ENCODE data around the gene COL27A1. TPM values are rescaled to one million over a fixed set of nuclear protein-coding genes. Genes with fewer than 3 reads are reported as not detected.

COL27A1 gene
- total and polyA plus RNA-seq, 9 of the 15 experiments (the other 6 are each of a cell fraction or from before 2014, with no cell fraction given) = 0.07 TPM; not detected in 8

DNA sequence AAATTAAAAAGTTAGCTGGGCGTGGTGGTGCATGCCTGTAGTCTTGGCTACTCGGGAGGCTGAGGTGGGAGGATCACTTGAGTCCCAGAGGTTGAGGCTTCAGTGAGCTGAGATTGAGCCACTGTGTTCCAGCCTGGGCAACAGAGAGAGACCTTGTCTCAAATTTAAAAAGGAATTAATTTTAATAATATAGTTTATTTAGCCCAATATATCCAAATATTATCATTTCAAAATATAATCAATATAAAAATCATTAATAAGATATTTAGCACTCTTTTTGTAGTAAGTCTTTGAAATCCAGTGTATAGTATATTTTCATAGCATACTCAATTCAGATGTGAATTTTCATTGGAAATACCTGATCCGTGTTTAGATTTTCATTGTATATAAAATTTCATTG is 124.4 kb downstream of the COL27A1 start (continued):
- TF ChIP-seq BACH1 (tag; IDR thresholded peaks at IDR 0.05) = no peak
- TF ChIP-seq CEBPG (CRISPR knock-in tag; IDR thresholded peaks at IDR 0.05) = no peak
- no peak for TF ChIP-seq CEBPG (tag; conservative IDR thresholded peaks at IDR 0.05 in 1 of 2, IDR thresholded peaks at IDR 0.05 in 1 of 2)
- no peak for TF ChIP-seq CCNT2 (IDR thresholded peaks at IDR 0.05; ENCODE audit: borderline replicate concordance, extremely low read depth, insufficient read length, low read depth, low read length)
- no peak for TF ChIP-seq STAT5B (CRISPR knock-in tag; IDR thresholded peaks at IDR 0.05)
- no peak for TF ChIP-seq RBM15 (IDR thresholded peaks at IDR 0.05; ENCODE audit: insufficient read depth, low read length)
- TF ChIP-seq POLR3G (IDR thresholded peaks at IDR 0.05; ENCODE audit: extremely low read depth, insufficient read length, insufficient replicate concordance) = no peak

DNA sequence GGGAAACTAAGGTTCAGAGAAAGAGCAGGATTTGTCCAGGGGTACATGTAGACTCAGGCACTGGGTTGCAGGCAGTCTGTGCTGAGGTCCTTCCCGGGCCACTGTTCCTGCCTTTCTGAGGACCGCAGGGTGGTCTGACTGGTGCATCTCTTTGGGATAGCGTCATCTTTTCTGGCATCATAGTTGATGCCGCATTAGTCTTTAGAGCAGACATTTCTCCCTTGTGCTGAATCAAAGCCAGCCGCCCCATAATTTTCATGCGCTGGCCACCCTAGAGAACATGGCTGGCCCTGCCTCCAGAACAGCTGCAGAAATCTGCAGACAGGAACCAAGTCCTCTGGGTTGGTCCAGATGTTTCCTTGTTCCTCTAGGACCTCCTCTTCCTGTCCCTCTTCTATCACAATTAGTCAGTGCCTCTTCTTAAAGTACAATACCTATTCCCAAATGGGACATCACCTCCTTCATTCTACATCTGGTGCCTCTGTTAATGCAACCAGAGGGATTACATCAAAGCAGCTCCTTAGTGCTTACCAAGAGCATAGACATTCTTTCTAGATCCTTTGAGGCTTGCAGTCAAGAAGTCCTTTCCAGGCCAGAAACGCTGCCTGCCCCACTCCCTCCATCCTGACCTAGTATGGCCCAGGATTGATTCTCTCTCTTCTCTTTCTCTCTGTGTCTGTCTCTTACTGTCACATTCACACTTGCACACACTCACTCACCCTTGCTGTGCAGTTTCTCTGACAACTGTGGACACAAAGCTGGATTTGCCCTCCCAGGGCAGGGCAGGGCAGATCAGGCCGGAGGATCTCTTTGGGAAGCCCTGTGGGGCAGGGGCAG is 125.5 kb downstream of the COL27A1 start:
- Histone ChIP-seq H3K27me3 (ENCODE audit: control insufficient read depth in 2 of 2, insufficient read depth in 2 of 2, low read length in 2 of 2) (peaks cover 16 to 66% of the 10 kb centered on the region in 2 experiments), H3K79me2 (ENCODE audit: control insufficient read depth, insufficient read depth, low read length) (no peaks in the 10 kb centered on the region), H3K4me3 (no peak overlapping the region), H3K9me1 (ENCODE audit: control insufficient read depth, insufficient read depth, low read length) (no peaks in the 10 kb centered on the region), H3K4me1 (replicated peaks in 1 of 2; ENCODE audit: control insufficient read depth in 2 of 2, insufficient read depth in 2 of 2, low read length in 2 of 2) (peaks cover 0 to 4% of the 10 kb centered on the region in 2 experiments; a peak in 2 of 5 replicates), H2AFZ (ENCODE audit: low read depth, low read length) (no peak overlapping the region), H3K4me2 (ENCODE audit: insufficient read depth, low read length) (no peak overlapping the region), H3K9ac (ENCODE audit: insufficient read depth in 1 of 2, low read depth in 2 of 2, low read length in 2 of 2) (no peak overlapping the region), H3K9me3 (replicated peaks; ENCODE audit: control insufficient read depth, insufficient read depth, low read depth, low read length) (no peaks in the 10 kb centered on the region), H3K36me3 (ENCODE audit: control insufficient read depth, insufficient read depth, low read length) (no peaks in the 10 kb centered on the region), H4K20me1 (replicated peaks; ENCODE audit: control insufficient read depth, insufficient read depth, low read length) (peaks cover 17% of the 10 kb centered on the region), H3K27ac (ENCODE audit: extremely low read depth, low read depth, low read length) (no peak overlapping the region)
- no TSS peak for BruUV-seq (replicated peaks)
- ChIA-PET CTCF (ENCODE audit: low intra/inter-chr PET ratio) (no interaction called here), POLR2A (interaction anchor here (0.6 kb wide), 2 partner anchors 121 to 187 kb away, joined by 3 to 5 read pairs; no protein-coding TSS in a partner anchor)
- in situ Hi-C loops (cut with MboI) = loop anchor here (10.0 kb wide), 3 partner anchors 126 to 596 kb away; partner anchors contain the start of gene COL27A1
- ATAC-seq = no peak
- intact Hi-C loops (cut with micrococcal nuclease) = no loop called here
- WGBS (ENCODE audit: insufficient coverage, low coverage, missing lambda C conversion rate) = 10% methylated on average over 8 of the region's 8 CpGs
- no peak for DNase-seq (ENCODE audit: extremely low read depth in 1 of 4, low spot score in 3 of 4)
- FAIRE-seq = no peak
- TF ChIP-seq YBX1 (IDR thresholded peaks at IDR 0.05) (no peak), HMG20A (CRISPR knock-in tag; conservative IDR thresholded peaks at IDR 0.05) (no peak), ZBTB1 (CRISPR knock-in tag; IDR thresholded peaks at IDR 0.05; ENCODE audit: borderline replicate concordance, low read depth) (no peak), LCOR (CRISPR knock-in tag; IDR thresholded peaks at IDR 0.05) (no peak), KLF10 (CRISPR knock-in tag; IDR thresholded peaks at IDR 0.05) (no peak)
- TF ChIP-seq, protein P1, sequence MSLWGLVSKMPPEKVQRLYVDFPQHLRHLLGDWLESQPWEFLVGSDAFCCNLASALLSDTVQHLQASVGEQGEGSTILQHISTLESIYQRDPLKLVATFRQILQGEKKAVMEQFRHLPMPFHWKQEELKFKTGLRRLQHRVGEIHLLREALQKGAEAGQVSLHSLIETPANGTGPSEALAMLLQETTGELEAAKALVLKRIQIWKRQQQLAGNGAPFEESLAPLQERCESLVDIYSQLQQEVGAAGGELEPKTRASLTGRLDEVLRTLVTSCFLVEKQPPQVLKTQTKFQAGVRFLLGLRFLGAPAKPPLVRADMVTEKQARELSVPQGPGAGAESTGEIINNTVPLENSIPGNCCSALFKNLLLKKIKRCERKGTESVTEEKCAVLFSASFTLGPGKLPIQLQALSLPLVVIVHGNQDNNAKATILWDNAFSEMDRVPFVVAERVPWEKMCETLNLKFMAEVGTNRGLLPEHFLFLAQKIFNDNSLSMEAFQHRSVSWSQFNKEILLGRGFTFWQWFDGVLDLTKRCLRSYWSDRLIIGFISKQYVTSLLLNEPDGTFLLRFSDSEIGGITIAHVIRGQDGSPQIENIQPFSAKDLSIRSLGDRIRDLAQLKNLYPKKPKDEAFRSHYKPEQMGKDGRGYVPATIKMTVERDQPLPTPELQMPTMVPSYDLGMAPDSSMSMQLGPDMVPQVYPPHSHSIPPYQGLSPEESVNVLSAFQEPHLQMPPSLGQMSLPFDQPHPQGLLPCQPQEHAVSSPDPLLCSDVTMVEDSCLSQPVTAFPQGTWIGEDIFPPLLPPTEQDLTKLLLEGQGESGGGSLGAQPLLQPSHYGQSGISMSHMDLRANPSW (CRISPR knock-in tag; IDR thresholded peaks at IDR 0.05) = no peak
- TF ChIP-seq, protein P2, sequence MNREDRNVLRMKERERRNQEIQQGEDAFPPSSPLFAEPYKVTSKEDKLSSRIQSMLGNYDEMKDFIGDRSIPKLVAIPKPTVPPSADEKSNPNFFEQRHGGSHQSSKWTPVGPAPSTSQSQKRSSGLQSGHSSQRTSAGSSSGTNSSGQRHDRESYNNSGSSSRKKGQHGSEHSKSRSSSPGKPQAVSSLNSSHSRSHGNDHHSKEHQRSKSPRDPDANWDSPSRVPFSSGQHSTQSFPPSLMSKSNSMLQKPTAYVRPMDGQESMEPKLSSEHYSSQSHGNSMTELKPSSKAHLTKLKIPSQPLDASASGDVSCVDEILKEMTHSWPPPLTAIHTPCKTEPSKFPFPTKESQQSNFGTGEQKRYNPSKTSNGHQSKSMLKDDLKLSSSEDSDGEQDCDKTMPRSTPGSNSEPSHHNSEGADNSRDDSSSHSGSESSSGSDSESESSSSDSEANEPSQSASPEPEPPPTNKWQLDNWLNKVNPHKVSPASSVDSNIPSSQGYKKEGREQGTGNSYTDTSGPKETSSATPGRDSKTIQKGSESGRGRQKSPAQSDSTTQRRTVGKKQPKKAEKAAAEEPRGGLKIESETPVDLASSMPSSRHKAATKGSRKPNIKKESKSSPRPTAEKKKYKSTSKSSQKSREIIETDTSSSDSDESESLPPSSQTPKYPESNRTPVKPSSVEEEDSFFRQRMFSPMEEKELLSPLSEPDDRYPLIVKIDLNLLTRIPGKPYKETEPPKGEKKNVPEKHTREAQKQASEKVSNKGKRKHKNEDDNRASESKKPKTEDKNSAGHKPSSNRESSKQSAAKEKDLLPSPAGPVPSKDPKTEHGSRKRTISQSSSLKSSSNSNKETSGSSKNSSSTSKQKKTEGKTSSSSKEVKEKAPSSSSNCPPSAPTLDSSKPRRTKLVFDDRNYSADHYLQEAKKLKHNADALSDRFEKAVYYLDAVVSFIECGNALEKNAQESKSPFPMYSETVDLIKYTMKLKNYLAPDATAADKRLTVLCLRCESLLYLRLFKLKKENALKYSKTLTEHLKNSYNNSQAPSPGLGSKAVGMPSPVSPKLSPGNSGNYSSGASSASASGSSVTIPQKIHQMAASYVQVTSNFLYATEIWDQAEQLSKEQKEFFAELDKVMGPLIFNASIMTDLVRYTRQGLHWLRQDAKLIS (CRISPR knock-in tag; IDR thresholded peaks at IDR 0.05) = no peak

Measured in K562 (cell line).